A673 (cell line): ENCODE data around the gene OR2T35. TPM values are rescaled to one million over a fixed set of nuclear protein-coding genes. Genes with fewer than 3 reads are reported as not detected.
"Not testable (repeated sequence)": the region's sequence is repeated elsewhere in the genome, so short reads cannot be mapped to it uniquely, and the experiment has no call there.

ENCODE experiments used
- Bru-seq: library from RNA; stranded (reverse); fragments of 400-500 nt; gene quantifications from one replicate; lab custom pipeline; 2021; lab: Mats Ljungman, UMichigan
- BruChase-seq, 2 experiments: library from RNA; stranded (reverse); fragments of 400-500 nt; gene quantifications; one replicate each; lab custom pipeline; 2021; lab: Mats Ljungman, UMichigan
- BruUV-seq: library from RNA; stranded (reverse); fragments of 400-500 nt; replicated peaks from 2 replicates; lab custom pipeline; 2021; lab: Mats Ljungman, UMichigan
- CTCF ChIA-PET: fragments of 300-600 bp; sonication (Branson Sonifier 250); formaldehyde crosslinking; loops from one replicate; lab custom pipeline; 2022; ENCODE audit warnings: antibody characterized with exemption; lab: Charles Lee
- POLR2A ChIA-PET: fragments of 300-600 bp; sonication (Branson Sonifier 250); formaldehyde crosslinking; loops from one replicate; lab custom pipeline; 2022; ENCODE audit warnings: antibody characterized with exemption; ENCODE audit not compliant: low non-redundant PET; lab: Charles Lee
- DNase-seq: peaks from one replicate; pipeline ENCODE4 v3.0.0-alpha.2; 2015; ENCODE audit warnings: low spot score
- H3K27ac ChIP-seq: fragments of 200-600 bp; sonication (generic); 2 replicates; pipeline ENCODE4 v1.5.1; 2016; ENCODE audit warnings: mixed run types, low read depth, mild to moderate bottlenecking, mixed read lengths, antibody characterized with exemption, low read length; ENCODE audit not compliant: poor library complexity, severe bottlenecking
- H3K27me3 ChIP-seq: fragments of 200-600 bp; sonication (generic); replicated peaks from 2 replicates; pipeline ENCODE4 v1.6.1; 2017; ENCODE audit warnings: mixed run types, low read depth, mild to moderate bottlenecking, mixed read lengths, antibody characterized with exemption, low read length; ENCODE audit not compliant: insufficient read depth, poor library complexity
- H3K36me3 ChIP-seq: fragments of 200-600 bp; sonication (generic); 2 replicates; pipeline ENCODE4 v1.6.1; 2016; ENCODE audit warnings: mixed run types, mild to moderate bottlenecking, mixed read lengths, antibody characterized with exemption, low read length; ENCODE audit not compliant: insufficient read depth, poor library complexity, severe bottlenecking
- H3K4me1 ChIP-seq: fragments of 200-600 bp; sonication (generic); 2 replicates; pipeline ENCODE4 v1.6.1; 2017; ENCODE audit warnings: mixed run types, mild to moderate bottlenecking, mixed read lengths, antibody characterized with exemption, low read length; ENCODE audit not compliant: insufficient read depth, poor library complexity, severe bottlenecking
- H3K4me3 ChIP-seq: fragments of 200-600 bp; sonication (generic); 2 replicates; pipeline ENCODE4 v1.5.1; 2016; ENCODE audit warnings: low read depth, mixed run types, mild to moderate bottlenecking, mixed read lengths, low read length; ENCODE audit not compliant: poor library complexity, severe bottlenecking
- H3K9me3 ChIP-seq: fragments of 200-600 bp; sonication (generic); 2 replicates; pipeline ENCODE4 v1.6.1; 2016; ENCODE audit warnings: mixed run types, low read depth, mild to moderate bottlenecking, mixed read lengths, antibody characterized with exemption, low read length; ENCODE audit not compliant: poor library complexity, severe bottlenecking
- EZH2 ChIP-seq: fragments of 200-600 bp; sonication (generic); IDR thresholded peaks from 2 replicates; pipeline ENCODE4 v1.6.1; 2017; ENCODE audit warnings: borderline replicate concordance, low read depth, mild to moderate bottlenecking, mixed read lengths, antibody characterized with exemption, low read length; ENCODE audit not compliant: poor library complexity, severe bottlenecking
- intact Hi-C: fragments of 100-400 bp; cut with micrococcal nuclease; formaldehyde crosslinking; loops from one replicate; pipeline ENCODE4 v1.10.0; 2022; ENCODE audit not compliant: unreplicated experiment
- long read RNA-seq: library from polyadenylated mRNA; stranded (forward); transcript quantifications from one replicate; pipeline ENCODE4 v2.0.0, GENCODE V29; 2022
- total RNA-seq: library from RNA; stranded (reverse); gene quantifications from 2 replicates; pipeline ENCODE4 v1.2.3, GENCODE V29; 2021
- TF ChIP-seq, protein P1 (sequence below): fragments of 300-800, 200-600 bp; sonication (generic); conservative IDR thresholded peaks from 2 replicates; pipeline ENCODE4 v1.5.1; 2017; ENCODE audit warnings: low read depth, mild to moderate bottlenecking, antibody characterized with exemption, low read length, moderate library complexity, mixed read lengths

The OR2T35 gene
- total RNA-seq (not detected in 2 replicates), Bru-seq, nascent RNA (not detected), BruChase-seq, experiment 1, labeled RNA remaining after a 2-hour chase (not detected), BruChase-seq, experiment 2, labeled RNA remaining after a 6-hour chase (percentile 12 among the genes with signal in this experiment)
- long read RNA-seq, result 0 reads

DNA sequence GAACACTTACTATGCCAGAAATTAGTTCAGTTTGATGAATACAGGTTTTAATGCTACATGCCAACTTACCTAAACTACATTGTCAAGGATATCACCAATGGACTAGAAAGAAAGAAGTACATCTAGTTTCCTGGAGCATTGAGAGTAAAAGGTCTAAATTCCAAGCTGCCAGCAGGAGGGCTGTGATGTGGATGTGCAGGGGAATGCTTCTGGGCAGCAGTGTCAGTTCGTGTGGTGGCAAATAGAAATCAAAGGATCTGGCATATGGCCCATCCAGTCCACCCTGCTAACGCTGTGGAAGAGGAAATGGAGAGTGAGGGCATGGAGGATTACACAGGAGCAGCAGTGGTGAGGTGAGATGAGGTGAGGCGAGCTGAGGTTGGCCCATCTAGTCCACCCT lies at the start of gene OR2T35:
Gene OR2T35, minus strand, starts transcription at position 101 of the 400 bp plus-strand sequence. CDS start 6,020 bp downstream, outside the sequence.
- intact Hi-C loops, H3K27ac ChIP-seq, CTCF ChIA-PET, H3K36me3 ChIP-seq, H3K4me1 ChIP-seq, H3K27me3 ChIP-seq, POLR2A ChIA-PET, H3K9me3 ChIP-seq, BruUV-seq, DNase-seq, H3K4me3 ChIP-seq: not testable (repeated sequence)

DNA sequence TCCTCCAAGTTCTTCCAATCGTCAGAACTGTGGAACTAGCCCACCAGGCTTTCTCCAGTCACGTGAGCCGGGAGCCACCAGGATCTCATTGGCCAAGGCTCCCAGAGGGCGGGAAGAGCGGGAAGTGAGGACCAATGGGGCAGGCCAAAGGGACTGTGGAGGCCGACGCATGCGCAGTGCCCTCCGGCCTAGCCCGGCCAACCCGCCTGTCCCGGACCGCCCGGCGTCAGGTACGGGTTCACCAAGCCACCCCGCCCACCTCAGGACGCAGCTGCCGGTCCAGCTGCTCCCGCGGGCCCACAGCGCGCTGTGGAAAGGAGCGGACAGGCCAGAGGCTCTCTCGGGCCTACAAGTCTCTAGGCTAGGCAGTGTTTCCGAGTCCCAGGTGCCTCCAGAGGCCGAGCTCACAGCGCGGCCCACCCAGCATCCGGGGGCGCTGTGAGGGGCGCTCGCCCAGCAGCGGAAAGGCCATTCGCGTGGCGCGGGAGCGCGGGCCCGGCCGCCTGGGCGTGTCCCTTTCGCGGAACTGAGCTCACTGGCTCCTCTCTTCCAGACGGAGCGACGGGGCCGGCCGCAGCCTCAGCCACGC lies 46.6 kb upstream of the OR2T35 start:
- no peak for DNase-seq
- no peak for TF ChIP-seq EZH2
- TF ChIP-seq, protein P1, sequence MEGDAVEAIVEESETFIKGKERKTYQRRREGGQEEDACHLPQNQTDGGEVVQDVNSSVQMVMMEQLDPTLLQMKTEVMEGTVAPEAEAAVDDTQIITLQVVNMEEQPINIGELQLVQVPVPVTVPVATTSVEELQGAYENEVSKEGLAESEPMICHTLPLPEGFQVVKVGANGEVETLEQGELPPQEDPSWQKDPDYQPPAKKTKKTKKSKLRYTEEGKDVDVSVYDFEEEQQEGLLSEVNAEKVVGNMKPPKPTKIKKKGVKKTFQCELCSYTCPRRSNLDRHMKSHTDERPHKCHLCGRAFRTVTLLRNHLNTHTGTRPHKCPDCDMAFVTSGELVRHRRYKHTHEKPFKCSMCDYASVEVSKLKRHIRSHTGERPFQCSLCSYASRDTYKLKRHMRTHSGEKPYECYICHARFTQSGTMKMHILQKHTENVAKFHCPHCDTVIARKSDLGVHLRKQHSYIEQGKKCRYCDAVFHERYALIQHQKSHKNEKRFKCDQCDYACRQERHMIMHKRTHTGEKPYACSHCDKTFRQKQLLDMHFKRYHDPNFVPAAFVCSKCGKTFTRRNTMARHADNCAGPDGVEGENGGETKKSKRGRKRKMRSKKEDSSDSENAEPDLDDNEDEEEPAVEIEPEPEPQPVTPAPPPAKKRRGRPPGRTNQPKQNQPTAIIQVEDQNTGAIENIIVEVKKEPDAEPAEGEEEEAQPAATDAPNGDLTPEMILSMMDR, result no peak
- H3K27me3 ChIP-seq, result peaks cover 3% of the 10 kb centered on the region
- CTCF ChIA-PET, result no interaction called here
- no peak overlapping the region for H3K27ac ChIP-seq
- intact Hi-C loops, result no loop called here
- H3K4me1 ChIP-seq, result no peaks in the 10 kb centered on the region
- no peaks in the 10 kb centered on the region for H3K36me3 ChIP-seq
- BruUV-seq, result no TSS peak
- no peaks in the 10 kb centered on the region for H3K9me3 ChIP-seq
- POLR2A ChIA-PET, result no interaction called here
- H3K4me3 ChIP-seq, result no peak overlapping the region

DNA sequence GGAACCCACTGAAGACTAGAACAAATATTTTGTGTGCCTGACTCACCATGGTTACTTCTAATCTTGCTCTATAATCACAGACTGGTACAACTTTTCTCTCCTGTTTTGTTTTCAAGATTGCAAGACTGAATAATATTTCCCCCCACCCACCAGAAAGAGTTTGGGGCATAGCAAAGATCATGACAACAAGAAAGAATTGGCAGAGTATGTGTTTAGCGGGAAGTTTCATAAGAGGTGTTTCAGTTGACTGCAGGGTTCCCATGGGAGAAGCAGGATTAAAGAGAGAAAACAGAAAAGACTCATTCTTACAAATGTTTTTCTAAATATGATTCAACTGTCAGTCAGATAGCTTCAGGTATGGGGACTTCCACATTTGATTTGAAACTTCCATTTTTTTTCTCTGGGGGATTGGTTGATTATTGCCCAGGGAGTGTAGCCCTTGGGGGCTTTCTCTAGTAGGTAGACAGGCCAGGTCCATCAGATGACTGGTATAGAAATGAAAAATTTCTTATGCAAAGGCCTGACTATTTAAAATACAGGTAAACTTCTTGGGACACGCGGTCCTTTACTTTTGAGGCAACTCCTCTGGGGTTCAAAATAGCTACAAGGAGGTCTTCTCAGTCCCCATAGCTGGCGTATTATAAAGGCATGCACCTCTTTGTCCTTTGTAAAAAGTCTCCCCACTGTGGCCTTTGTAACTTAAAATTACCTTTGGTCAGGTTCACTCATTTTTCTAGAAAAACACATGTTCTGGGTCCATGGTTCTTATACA lies 43.6 kb upstream of the OR2T35 start:
- Histone ChIP-seq H3K4me1 (no peaks in the 10 kb centered on the region), H3K4me3 (no peak overlapping the region), H3K27ac (no peak overlapping the region), H3K27me3 (peaks cover 8% of the 10 kb centered on the region), H3K36me3 (no peaks in the 10 kb centered on the region), H3K9me3 (no peaks in the 10 kb centered on the region)
- TF ChIP-seq, protein P1, result no peak
- TF ChIP-seq EZH2, result no peak
- ChIA-PET CTCF (no interaction called here), POLR2A (no interaction called here)
- intact Hi-C loops, result no loop called here
- no peak for DNase-seq
- no TSS peak for BruUV-seq
